Measurements from ENCODE around the gene KLC4.
"Not testable (repeated sequence)": the region's sequence is repeated elsewhere in the genome, so short reads cannot be mapped to it uniquely, and the experiment has no call there.

The KLC4 gene

DNA sequence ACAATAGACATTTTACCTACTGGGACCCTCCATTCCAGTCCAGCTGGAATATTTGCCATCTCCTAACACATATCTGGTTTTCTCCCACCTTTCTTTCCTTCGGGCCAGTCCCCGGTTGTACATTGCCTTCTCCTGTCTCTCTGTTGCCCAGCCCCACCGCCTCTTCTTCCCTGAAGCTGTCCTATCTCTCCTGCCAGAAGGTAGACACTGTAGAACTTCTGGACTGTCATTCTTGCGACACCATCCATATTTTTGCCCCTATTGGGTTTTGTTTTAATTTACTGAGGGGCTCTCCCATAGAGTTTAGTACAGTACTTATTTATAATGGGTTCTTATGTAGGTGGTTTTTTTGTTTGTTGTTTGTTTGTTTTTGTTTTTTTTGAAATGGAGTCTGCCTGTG is 21.6 kb downstream of the KLC4 start:
- TF ChIP-seq ZNF70 (CRISPR knock-in tag; IDR thresholded peaks at IDR 0.05) (no peak), TCF4 (CRISPR knock-in tag; IDR thresholded peaks at IDR 0.05; ENCODE audit: borderline replicate concordance) (no peak), CSDC2 (CRISPR knock-in tag; IDR thresholded peaks at IDR 0.05) (no peak), BACH2 (CRISPR knock-in tag; IDR thresholded peaks at IDR 0.05; ENCODE audit: borderline replicate concordance) (no peak), ISL1 (CRISPR knock-in tag; IDR thresholded peaks at IDR 0.05) (no peak), RARB (CRISPR knock-in tag; IDR thresholded peaks at IDR 0.05) (no peak), SNAI2 (CRISPR knock-in tag; IDR thresholded peaks at IDR 0.05) (no peak), PPARA (CRISPR knock-in tag; IDR thresholded peaks at IDR 0.05; ENCODE audit: borderline replicate concordance) (no peak), ZFP30 (CRISPR knock-in tag; IDR thresholded peaks at IDR 0.05) (no peak), POU6F1 (CRISPR knock-in tag; IDR thresholded peaks at IDR 0.05; ENCODE audit: borderline replicate concordance, low read depth) (no peak), ZC3H10 (CRISPR knock-in tag; IDR thresholded peaks at IDR 0.05) (no peak)
- TF ChIP-seq, protein P1, sequence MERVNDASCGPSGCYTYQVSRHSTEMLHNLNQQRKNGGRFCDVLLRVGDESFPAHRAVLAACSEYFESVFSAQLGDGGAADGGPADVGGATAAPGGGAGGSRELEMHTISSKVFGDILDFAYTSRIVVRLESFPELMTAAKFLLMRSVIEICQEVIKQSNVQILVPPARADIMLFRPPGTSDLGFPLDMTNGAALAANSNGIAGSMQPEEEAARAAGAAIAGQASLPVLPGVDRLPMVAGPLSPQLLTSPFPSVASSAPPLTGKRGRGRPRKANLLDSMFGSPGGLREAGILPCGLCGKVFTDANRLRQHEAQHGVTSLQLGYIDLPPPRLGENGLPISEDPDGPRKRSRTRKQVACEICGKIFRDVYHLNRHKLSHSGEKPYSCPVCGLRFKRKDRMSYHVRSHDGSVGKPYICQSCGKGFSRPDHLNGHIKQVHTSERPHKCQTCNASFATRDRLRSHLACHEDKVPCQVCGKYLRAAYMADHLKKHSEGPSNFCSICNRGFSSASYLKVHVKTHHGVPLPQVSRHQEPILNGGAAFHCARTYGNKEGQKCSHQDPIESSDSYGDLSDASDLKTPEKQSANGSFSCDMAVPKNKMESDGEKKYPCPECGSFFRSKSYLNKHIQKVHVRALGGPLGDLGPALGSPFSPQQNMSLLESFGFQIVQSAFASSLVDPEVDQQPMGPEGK (CRISPR knock-in tag; IDR thresholded peaks at IDR 0.05; ENCODE audit: borderline replicate concordance) = no peak
- TF ChIP-seq, protein P2, sequence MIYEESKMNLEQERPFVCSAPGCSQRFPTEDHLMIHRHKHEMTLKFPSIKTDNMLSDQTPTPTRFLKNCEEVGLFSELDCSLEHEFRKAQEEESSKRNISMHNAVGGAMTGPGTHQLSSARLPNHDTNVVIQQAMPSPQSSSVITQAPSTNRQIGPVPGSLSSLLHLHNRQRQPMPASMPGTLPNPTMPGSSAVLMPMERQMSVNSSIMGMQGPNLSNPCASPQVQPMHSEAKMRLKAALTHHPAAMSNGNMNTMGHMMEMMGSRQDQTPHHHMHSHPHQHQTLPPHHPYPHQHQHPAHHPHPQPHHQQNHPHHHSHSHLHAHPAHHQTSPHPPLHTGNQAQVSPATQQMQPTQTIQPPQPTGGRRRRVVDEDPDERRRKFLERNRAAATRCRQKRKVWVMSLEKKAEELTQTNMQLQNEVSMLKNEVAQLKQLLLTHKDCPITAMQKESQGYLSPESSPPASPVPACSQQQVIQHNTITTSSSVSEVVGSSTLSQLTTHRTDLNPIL (CRISPR knock-in tag; IDR thresholded peaks at IDR 0.05; ENCODE audit: low read depth) = no peak
- TF ChIP-seq, protein P3, sequence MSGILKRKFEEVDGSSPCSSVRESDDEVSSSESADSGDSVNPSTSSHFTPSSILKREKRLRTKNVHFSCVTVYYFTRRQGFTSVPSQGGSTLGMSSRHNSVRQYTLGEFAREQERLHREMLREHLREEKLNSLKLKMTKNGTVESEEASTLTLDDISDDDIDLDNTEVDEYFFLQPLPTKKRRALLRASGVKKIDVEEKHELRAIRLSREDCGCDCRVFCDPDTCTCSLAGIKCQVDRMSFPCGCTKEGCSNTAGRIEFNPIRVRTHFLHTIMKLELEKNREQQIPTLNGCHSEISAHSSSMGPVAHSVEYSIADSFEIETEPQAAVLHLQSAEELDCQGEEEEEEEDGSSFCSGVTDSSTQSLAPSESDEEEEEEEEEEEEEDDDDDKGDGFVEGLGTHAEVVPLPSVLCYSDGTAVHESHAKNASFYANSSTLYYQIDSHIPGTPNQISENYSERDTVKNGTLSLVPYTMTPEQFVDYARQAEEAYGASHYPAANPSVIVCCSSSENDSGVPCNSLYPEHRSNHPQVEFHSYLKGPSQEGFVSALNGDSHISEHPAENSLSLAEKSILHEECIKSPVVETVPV (CRISPR knock-in tag; IDR thresholded peaks at IDR 0.05) = no peak
- no peak for ATAC-seq

DNA sequence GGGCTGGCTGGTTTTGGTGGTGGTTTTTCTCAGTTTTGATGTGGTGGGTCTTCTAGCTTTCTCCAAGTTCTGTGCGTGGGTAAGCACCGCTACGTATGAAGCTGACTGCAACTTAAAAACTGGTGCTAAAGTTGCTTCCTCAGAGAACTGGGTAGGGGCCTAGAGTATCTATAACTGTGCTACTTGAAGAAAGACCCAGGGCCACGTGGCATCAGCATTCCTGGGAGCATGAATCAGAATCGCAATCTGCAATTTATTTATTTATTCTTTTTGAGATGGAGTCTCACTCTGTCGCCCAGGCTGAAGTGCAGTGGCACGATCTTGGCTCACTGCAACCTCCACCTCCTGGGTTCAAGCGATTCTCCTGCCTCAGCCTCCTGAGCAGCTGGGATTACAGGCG is 22.5 kb downstream of the KLC4 start:
- not testable (repeated sequence) for ATAC-seq

DNA sequence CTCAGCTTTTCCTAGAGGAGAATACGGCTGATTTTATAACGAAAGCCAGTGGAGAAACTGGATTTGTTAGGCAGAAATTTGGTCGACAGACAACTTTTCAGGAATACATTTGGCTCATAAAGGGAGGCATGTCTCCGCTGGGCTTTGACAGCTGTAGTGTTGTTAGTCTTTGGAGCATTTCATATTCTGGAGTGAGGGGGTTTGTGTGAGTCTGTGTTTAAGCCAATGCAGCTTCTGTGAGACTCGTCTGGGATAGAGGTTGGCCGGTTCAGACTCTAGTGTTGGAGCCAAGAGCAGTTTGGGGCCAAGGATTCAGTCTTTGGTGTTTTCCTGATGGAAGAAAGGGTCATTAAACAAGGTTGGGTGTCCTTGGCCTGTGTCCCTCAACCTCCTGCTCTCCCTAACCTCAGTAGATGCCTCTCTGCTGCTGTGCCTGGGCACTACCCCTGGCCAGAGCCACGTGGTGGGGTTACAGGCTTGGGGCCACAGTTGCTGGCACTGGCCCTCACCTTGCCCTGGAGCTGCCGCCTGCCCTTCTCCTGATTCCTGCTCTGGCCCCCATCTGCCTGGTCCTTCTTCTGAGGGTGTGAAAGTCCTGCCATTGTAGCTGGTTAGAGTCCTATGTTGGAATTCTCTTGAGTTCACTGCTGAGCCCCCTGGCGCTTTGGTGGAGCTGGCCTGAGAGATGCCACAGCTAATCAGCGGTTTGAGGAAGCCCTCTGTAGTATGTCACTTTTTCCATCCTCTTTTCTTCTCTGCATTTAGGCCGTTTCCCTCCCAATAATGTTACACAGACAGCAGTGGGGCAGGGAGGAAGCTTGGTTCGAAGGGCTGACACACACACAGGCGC is 23.6 kb downstream of the KLC4 start:
- TF ChIP-seq TCF4 (CRISPR knock-in tag; IDR thresholded peaks at IDR 0.05; ENCODE audit: borderline replicate concordance) = no peak
- TF ChIP-seq PPARA (CRISPR knock-in tag; IDR thresholded peaks at IDR 0.05; ENCODE audit: borderline replicate concordance) = no peak
- TF ChIP-seq, protein P3 (CRISPR knock-in tag; IDR thresholded peaks at IDR 0.05) = no peak
- no peak for TF ChIP-seq GLIS3 (CRISPR knock-in tag; IDR thresholded peaks at IDR 0.05)
- TF ChIP-seq OSR1 (CRISPR knock-in tag; IDR thresholded peaks at IDR 0.05) = no peak
- TF ChIP-seq CSDC2 (CRISPR knock-in tag; IDR thresholded peaks at IDR 0.05) = no peak
- no peak for ATAC-seq

- TF ChIP-seq BACH2 (CRISPR knock-in tag; IDR thresholded peaks at IDR 0.05; ENCODE audit: borderline replicate concordance) = no peak
- no peak for TF ChIP-seq RARB (CRISPR knock-in tag; IDR thresholded peaks at IDR 0.05)
- TF ChIP-seq TCF4 (CRISPR knock-in tag; IDR thresholded peaks at IDR 0.05; ENCODE audit: borderline replicate concordance) = no peak
- ATAC-seq = no peak
Observed at GRCh38 chr6:43086022-43086658, 26.7 kb downstream of the KLC4 start.

DNA sequence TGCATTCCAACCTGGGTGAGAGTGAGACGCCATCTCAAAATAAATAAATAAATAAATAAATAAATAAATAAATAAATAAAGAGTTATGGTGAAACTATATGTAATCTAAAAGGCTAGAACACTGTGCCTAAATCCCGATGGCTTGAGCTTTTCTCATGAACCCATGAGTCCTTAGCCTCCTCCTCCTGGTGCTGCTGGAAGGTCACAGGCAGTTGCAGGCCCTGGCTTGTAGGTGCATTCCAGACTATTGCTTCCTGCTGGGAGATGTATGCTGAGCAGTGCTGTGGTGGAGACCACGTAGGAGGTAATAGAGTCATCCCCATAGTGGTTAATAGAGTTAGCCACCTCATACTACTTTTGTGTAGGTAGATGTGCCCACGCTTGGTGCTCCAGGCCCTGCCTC is 29.2 kb downstream of the KLC4 start:
- ATAC-seq = no peak
- no peak for TF ChIP-seq OSR1 (CRISPR knock-in tag; IDR thresholded peaks at IDR 0.05)
- no peak for TF ChIP-seq ZFP3 (CRISPR knock-in tag; IDR thresholded peaks at IDR 0.05)
- TF ChIP-seq TSHZ2 (CRISPR knock-in tag; IDR thresholded peaks at IDR 0.05) = no peak
- no peak for TF ChIP-seq ZNF8 (CRISPR knock-in tag; IDR thresholded peaks at IDR 0.05)
- no peak for TF ChIP-seq ESRRG (CRISPR knock-in tag; IDR thresholded peaks at IDR 0.05)
- no peak for TF ChIP-seq TOX (CRISPR knock-in tag; IDR thresholded peaks at IDR 0.05; ENCODE audit: borderline replicate concordance)
- TF ChIP-seq GLIS3 (CRISPR knock-in tag; IDR thresholded peaks at IDR 0.05) = no peak
